NCI-H1105 treated with DMSO at 0.1 percent for 48 hours (cell line): ENCODE results near the gene VAV2.

ENCODE experiments used
- DNase-seq: peaks from one replicate; lab custom pipeline; 2025; lab: John Stamatoyannopoulos, UW

Gene VAV2

GRCh38 chr9:133874659-133875058, 117.5 kb downstream of the VAV2 start:
- no peak for DNase-seq

GRCh38 chr9:133874060-133874657, 118.0 kb downstream of the VAV2 start:
- no peak for DNase-seq

GRCh38 chr9:133873461-133873891, 118.6 kb downstream of the VAV2 start:
- DNase-seq, result no peak

GRCh38 chr9:133873009-133873408, 119.1 kb downstream of the VAV2 start:
- DNase-seq, result no peak

GRCh38 chr9:133870598-133871595, 121.2 kb downstream of the VAV2 start:
- no peak for DNase-seq

GRCh38 chr9:133869674-133870405, 122.3 kb downstream of the VAV2 start:
- DNase-seq, result no peak

- no peak for DNase-seq
Measured at GRCh38 chr9:133868203-133868602, 123.9 kb downstream of the VAV2 start.

- DNase-seq, result no peak
Measured at GRCh38 chr9:133866946-133867345, 125.2 kb downstream of the VAV2 start.

GRCh38 chr9:133864011-133864410, 128.1 kb downstream of the VAV2 start:
- DNase-seq, result no peak

- no peak for DNase-seq
Measured at GRCh38 chr9:133863257-133863592, 128.9 kb downstream of the VAV2 start.

- no peak for DNase-seq
Measured at GRCh38 chr9:133862585-133863256, 129.4 kb downstream of the VAV2 start.

GRCh38 chr9:133861692-133862091, 130.4 kb downstream of the VAV2 start:
- DNase-seq, result no peak

- no peak for DNase-seq
Measured at GRCh38 chr9:133861086-133861485, 131.0 kb downstream of the VAV2 start.

- DNase-seq, result no peak
Measured at GRCh38 chr9:133858771-133859170, 133.4 kb downstream of the VAV2 start.

GRCh38 chr9:133857639-133858038, 134.5 kb downstream of the VAV2 start:
- DNase-seq, result no peak

GRCh38 chr9:133856798-133857197, 135.3 kb downstream of the VAV2 start:
- DNase-seq, result no peak

- DNase-seq, result no peak
Measured at GRCh38 chr9:133855802-133856521, 136.2 kb downstream of the VAV2 start.

- DNase-seq, result no peak
Measured at GRCh38 chr9:133855371-133855770, 136.8 kb downstream of the VAV2 start.

- no peak for DNase-seq
Measured at GRCh38 chr9:133854765-133855164, 137.4 kb downstream of the VAV2 start.

- no peak for DNase-seq
Measured at GRCh38 chr9:133854048-133854447, 138.1 kb downstream of the VAV2 start.

GRCh38 chr9:133853331-133853730, 138.8 kb downstream of the VAV2 start:
- DNase-seq, result no peak
